GM18505 (cell line): ENCODE results near the gene ZNF410.
"Not testable (repeated sequence)": the region's sequence is repeated elsewhere in the genome, so short reads cannot be mapped to it uniquely, and the experiment has no call there.

Experiments used
- ATAC-seq: cut with Tn5 transposase; IDR thresholded peaks from one replicate; pipeline ENCODE4 v1.9.1; 2021; ENCODE audit not compliant: unreplicated experiment
- POLR2A ChIP-seq: IDR thresholded peaks from 4 replicates; pipeline ENCODE4 v1.6.1; 2011; ENCODE audit warnings: borderline replicate concordance; ENCODE audit not compliant: insufficient read depth, insufficient read length; ENCODE audit errors: extremely low read depth

ZNF410 gene

DNA sequence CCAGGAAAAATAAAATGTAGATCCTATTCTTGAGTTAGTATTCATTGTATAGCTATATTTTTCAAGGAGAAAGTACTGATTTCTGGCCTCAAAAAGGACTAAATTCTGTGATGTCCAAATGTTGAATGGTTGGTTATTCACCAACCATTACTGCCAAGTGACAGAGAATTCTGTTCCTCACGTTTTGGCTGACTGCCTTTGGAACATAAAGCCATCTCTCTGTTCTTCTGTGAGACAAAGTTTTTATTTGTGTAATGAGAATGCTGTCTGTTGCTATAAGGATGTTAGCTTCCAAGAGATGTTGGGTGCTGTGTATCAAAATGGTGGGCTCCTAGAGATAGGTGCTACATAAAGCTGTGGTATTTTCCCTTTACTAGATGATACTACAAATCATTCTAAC, 9.3 kb downstream of the ZNF410 start:
- ATAC-seq, result no peak
- TF ChIP-seq POLR2A, result no peak

DNA sequence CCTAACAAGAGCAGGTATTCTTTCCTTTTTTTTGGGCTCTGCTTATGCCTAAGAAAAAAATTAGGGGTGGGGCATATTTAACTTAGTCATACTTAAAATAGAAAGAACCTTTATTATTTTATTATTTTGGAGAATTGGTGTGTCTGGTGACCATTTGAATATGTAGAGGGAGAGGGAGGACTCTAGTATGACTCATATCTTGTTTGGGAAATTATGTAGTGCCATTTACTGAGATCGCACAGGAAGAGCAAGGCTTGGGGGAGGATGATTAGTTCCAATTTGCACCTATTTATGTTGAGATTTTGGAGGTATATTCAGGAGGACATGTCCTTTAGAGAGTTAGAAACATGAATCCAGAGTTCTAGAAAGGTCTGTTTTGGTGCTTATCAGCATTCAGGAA, 9.9 kb downstream of the ZNF410 start:
- TF ChIP-seq POLR2A, result no peak
- ATAC-seq, result no peak

DNA sequence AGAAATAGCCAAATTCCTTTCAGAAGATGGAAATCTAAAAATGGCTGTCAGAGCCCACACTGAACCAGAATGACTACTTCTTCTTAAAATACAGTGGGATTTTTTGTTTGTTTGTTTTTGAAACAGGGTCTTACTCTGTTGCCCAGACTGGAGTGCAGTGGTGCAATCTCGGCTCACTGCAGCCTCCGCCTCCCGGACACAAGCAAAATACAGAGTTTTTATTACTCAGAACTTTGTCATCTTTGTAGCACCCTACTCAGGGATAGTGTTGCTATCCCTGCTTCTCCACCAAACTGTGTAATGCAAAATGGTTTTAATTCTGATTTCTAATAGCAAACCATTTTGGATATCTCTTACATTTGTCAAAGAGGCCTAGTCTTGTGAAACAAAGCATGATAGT, 16.4 kb downstream of the ZNF410 start:
- no peak for ATAC-seq
- no peak for TF ChIP-seq POLR2A

DNA sequence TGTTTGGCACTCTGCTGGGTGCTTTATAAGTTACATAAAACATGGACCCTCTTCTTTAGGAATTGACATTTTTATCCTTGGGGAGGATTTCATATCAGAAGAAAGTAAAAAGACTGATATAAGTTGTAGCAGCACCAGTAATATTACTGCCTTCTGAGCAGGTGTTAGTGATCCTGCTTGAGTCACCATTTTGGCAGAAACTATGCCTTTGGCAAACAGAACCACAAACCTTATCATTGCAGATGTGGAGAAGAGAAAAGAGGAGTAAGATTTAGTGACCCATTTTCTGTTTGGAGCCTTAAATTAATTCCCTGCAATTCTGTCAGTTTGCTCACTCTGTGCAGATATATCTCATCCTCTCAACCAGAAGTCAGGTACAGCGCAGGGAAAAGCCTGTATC, 23.0 kb downstream of the ZNF410 start:
- no peak for ATAC-seq
- TF ChIP-seq POLR2A, result no peak

DNA sequence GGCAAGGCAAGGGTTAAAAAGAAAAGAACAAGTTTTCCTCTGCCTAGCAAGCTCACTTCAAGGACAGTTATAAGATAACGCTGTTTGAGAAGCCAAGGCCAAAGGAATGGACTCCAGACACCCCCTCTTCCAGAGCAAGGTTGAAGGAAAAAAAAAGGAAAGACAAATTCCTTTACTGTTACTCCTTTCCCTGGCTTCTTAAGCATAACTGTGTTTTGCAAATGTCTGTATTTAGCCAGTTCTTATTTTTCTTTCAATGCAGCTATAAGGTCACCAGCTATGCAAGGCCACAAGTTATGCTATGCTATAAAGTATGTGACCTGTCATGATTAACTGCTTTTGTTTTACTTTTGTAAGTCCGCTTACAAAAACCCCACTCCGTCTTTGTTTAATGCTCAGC, 26.6 kb downstream of the ZNF410 start:
- no peak for ATAC-seq
- no peak for TF ChIP-seq POLR2A

DNA sequence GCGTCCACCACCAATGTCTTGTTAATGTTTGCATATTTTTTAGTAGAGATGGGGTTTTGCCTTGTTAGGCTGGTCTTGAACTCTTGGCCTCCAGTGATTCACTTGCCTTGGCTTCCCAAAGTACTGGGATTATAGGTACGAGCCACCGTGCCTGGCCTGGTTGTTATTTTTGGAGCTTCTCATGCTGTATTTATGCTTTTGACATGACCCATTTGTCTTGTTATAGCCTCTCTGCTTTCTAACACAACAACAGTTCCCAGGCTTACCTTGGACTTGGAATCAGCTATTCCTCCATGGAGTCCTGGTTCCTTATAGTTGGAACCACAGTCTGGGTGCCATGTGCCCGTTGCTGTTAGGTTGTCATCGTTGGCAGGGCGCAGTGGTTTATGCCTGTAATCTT, 29.7 kb downstream of the ZNF410 start:
- ATAC-seq, result no peak
- no peak for TF ChIP-seq POLR2A

DNA sequence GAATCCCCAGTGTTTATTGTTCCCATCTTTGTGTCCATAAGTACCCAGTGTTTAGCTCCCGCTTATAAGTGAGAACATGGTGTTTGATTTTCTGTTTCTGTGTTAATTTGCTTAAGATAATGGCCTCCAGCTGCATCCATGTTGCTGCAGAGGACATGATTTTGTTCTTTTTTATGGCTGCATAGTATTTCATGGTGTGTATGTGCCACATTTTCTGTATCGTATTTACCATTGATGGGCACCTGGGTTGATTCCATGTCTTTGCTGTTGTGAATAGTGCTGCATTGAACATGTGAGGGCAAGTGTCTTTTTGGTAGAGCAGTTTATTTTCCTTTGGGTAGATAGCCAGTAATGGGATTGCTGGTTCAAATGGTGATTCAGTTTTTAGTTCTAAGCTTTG, 32.8 kb downstream of the ZNF410 start:
- not testable (repeated sequence) for ATAC-seq

DNA sequence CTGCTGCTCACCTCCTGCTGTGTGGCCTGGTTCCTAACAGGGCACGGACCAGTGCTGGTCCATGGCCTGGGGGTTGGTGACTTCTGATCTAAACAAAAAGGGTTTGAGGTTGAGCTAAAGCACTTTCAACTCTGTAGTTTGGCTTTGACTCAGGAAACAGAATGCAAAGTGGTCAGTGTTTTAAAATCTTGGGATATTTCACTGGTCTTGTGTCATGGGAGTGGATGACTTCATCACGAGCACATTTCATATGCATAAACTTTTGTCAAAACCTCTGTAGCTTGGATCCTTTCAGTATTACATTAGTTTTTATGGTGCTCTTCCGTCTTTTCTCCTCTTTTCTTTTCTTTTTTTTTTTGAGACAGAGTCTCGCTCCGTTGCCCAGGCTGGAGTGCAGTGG, 37.7 kb downstream of the ZNF410 start:
- ATAC-seq, result no peak
- no peak for TF ChIP-seq POLR2A

DNA sequence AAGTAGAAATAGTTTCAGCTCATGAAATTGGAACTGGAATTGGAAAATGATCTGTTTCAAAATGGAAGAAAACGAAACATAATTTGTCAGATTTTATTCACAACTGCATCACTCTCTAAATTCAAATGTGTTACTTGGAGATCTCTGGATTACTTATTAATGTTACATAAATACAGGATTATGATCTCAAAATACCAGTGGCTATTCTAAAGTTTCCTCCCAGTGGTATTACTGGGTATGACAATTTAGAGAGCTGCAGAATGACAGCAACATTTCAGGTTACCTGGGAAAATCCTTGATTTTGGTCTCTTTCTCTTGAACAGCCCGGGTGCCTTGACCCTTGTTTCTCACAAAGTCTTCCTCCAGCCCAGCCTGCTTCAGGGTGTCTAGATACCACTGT, 49.0 kb downstream of the ZNF410 start:
- no peak for ATAC-seq
- TF ChIP-seq POLR2A, result no peak

DNA sequence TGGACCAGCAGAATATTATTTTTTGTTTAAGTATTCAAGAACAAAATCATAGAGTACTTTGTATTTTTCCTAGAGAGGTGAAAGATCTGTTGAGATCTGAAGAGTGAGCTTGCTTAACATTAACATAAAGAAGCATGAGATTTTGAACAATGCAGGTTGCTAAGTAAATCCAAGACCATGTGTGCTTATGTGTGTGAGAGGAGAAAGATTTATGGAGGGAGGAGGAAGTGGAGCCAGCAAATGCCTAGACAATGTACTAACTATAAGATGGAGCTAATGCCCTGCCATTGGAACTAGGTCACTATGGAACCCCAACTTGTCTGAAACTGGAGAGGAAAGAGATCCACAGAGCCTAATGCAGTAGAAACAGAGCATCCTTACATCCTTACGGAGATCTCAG, 49.9 kb downstream of the ZNF410 start:
- no peak for ATAC-seq

DNA sequence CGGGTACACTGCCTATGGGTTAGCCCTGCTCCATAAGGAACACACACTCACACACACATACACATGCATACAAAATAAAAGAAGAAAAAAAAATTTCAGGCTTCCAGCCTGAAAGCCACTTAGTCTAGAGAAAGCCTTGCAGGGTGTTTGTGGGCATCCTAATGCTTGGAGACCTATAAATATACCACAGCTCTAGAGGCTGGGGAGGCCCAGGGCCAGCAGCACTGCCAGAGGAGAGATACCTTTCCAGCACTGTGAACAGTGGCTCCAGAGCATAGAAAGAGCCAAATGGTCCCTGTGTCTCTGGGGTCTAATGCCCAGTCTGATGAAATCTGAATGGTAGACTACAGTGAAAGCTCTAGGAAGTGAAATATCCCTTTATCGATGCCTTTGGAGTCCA, 50.4 kb downstream of the ZNF410 start:
- TF ChIP-seq POLR2A, result no peak
- ATAC-seq, result no peak

More for the DNA sequence above, 49.9 kb downstream of the ZNF410 start:
- TF ChIP-seq POLR2A, result no peak

DNA sequence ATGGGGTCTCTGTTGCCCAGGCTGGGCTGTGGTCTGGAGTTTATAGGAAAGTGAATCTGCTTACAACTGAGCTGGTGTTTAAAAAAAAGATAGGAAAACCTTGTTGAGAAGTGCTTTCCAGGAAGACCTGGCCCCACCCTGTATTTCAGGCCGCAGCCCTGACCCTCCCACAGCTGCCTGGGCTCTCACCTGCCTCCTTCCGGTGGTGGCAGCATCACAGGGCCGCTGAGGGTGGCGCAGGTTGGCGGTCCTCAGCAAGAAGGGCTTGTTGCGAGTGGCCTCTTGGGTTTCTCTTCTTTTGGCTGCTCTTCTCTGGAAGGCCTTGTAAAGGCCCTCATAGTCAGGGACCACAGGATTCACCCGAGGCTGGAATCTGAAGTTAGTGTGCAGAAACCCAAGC, 55.5 kb downstream of the ZNF410 start:
- no peak for TF ChIP-seq POLR2A
- no peak for ATAC-seq

DNA sequence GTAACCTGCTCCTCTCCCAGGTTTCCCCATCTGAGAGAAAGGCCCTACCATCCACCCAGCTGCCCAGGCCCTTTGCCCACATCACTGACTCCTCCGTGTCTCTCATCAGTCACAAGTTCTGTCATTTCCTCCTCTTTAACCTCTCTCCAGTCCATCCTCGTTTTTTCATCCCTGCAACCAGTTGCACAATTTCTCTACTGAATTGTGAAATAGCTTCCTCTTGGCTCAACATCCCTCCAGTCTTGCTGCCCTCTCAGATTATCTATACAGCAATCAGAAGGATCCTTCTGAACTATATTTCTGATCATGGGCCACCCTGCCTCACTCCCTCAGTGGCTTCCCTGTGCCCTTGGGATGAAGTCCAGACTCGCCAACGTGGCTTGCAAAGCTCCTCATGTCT, 56.4 kb downstream of the ZNF410 start:
- no peak for ATAC-seq
- no peak for TF ChIP-seq POLR2A

DNA sequence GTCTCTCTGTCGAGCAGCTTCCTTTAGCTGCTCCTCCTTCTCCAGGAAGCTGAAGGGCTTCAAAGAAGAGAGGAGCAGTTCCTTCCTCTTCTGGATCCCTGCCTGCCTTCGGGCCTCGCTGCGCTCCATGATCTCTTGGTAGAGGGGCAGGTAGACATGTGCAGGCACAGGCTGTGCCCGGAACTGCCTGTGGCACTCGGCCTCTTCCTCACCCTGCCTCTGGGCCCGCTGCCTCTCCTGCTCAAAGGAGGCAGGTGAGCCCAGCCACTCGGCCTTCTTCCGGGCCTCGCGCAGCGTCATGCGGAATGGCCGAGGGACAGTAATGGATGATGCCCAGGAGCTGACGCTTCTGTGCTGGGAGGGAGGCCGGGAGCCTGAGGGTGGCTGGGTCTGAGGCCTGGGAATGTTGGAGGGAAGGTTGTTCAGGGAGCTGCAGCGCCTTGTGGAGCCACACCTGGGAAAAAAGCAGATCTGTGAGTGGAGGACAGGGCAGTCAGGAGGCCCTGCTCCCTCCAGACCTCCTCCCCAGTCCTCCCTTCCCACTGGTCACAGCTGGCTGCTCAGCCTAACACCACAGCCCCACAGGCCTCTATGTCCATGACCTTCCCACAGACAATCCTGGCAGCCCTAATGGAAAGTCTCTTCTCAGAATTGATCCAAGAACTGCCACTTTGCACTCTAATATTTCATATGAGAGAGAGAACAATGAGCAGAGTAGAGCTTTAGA, 57.9 kb downstream of the ZNF410 start:
- no peak for ATAC-seq
- TF ChIP-seq POLR2A, result no peak

DNA sequence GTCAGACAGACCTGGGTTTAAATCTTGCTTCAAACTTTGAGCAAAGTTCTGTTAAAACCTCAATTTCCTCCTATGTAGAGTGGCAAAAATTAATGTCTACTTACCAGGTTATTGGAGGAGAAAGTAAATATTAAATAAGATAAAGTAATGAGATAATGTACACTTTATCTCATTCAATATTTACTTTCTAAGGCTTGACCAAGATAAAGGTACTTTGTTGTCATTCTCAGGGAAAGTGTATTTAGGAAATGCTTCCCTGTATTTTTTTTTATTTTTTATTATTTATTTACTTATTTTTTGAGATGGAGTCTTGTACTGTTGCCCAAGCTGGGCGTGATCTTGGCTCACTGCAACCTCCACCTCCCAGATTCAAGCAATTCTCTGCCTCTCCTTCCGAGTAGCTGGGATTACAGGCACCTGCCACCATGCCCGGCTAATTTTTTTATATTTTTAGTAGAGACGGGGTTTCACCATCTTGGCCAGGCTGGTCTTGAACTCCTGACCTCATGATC, 58.6 kb downstream of the ZNF410 start:
- ATAC-seq, result no peak
- no peak for TF ChIP-seq POLR2A
